ENCODE results near the gene WDR59. TPM values are rescaled to one million over a fixed set of nuclear protein-coding genes. Genes with fewer than 3 reads are reported as not detected.
"Not testable (repeated sequence)": the region's sequence is repeated elsewhere in the genome, so short reads cannot be mapped to it uniquely, and the experiment has no call there.

Gene WDR59
- total RNA-seq, 2 donors from 2014 or later, result 29.6 to 59.3 TPM

GRCh38 chr16:74995986-74996385, 11.1 kb upstream of the WDR59 start:
- intact Hi-C loops (cut with DNase I), result no loop called here
- Histone ChIP-seq H3K27ac (no peak overlapping the region), H3K4me3 (no peak overlapping the region), H3K4me1 (peaks cover 57% of the 10 kb centered on the region), H3K27me3 (no peaks in the 10 kb centered on the region), H3K9me3 (no peaks in the 10 kb centered on the region), H3K36me3 (replicated peaks in 1 of 2; ENCODE audit: insufficient read depth in 1 of 2, low read depth in 2 of 2) (no peaks in the 10 kb centered on the region)
- ATAC-seq, result no peak
- TF ChIP-seq CTCF (IDR thresholded peaks at IDR 0.05) (no peak), POLR2A (IDR thresholded peaks at IDR 0.05) (no peak)
- 100% methylated on average over 1 of the region's 1 CpG for WGBS, 2 donors
- DNase-seq, result no peak

DNA sequence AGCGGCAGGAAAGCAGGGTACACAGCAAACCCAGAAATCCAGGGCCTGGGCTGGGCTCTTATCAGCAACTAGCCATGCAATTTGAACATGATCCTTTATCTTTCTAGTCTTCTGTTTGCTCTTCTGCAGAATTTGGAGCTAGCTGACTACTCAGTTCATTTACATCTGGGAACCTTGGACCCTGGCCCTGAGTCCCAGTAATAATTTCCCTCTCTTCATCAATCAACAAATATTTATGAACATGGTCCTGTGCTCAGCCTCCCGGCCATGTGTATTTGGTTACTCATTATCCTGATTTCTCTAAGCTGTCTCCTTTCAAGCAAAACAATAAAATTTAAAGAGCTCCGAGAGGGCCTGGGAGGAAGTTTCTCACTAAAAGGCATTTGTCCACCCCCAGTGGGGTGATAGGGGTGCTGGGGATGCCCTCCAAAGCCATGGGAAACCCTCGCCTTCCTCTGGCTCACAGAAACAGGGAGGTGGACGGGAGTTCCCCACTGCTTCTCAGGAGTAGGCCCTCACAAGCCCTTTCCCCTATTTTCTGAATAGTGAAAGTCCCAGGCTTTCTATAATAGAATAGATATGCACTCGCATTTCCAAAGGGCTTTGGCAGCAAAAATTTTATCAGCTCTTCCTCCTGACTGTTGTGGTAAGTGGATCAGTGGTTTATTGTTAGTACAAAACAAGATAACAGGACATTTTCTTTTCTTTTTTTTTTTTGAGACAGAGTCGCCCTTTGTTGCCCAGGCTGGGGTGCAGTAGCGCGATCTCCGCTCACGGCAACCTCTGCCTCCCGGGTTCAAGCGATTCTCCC, 6.9 kb upstream of the WDR59 start:
- ATAC-seq, result peak; percentile 79
- intact Hi-C loops (cut with DNase I), result loop anchor here (5.0 kb wide), 1 partner anchor 106 kb away; no protein-coding TSS in a partner anchor
- H3K9me3 ChIP-seq, result no peaks in the 10 kb centered on the region
- no peaks in the 10 kb centered on the region for H3K27me3 ChIP-seq
- TF ChIP-seq CTCF (IDR thresholded peaks at IDR 0.05), result no peak
- TF ChIP-seq POLR2A (IDR thresholded peaks at IDR 0.05), result no peak
- no peaks in the 10 kb centered on the region for H3K36me3 ChIP-seq (replicated peaks in 1 of 2; ENCODE audit: insufficient read depth in 1 of 2, low read depth in 2 of 2)
- H3K4me1 ChIP-seq, result peaks cover 31% of the 10 kb centered on the region
- 21 to 42% methylated on average over 13 of the region's 13 CpGs for WGBS, 2 donors
- H3K27ac ChIP-seq, result peak overlapping the region; percentile 62 to 90 (median 76)
- peak; percentile 32 to 77 (median 54) for DNase-seq
- no peak overlapping the region for H3K4me3 ChIP-seq

DNA sequence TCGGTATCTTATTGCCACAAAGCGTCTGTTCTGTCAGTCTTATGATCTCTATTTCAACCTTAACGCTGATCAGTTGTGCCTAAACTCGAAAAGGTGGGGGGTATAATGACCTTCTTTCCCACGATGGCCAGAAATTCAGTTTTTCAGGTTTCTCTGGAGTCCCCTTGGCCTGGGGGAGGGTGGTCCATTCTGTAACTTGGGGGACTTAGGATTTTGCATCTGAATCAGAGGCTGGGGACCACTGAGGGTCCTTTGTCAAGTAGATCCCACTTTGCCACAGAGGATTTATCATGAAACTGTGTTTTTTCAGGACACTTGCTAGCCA, 6.3 kb upstream of the WDR59 start:
- TF ChIP-seq CTCF (IDR thresholded peaks at IDR 0.05) (no peak), POLR2A (IDR thresholded peaks at IDR 0.05) (no peak)
- intact Hi-C loops (cut with DNase I), result loop anchor here (5.0 kb wide), 1 partner anchor 106 kb away; no protein-coding TSS in a partner anchor
- 39 to 45% methylated on average over 5 of the region's 5 CpGs for WGBS, 2 donors
- no peaks in the 10 kb centered on the region for H3K9me3 ChIP-seq
- no peak for ATAC-seq
- H3K27ac ChIP-seq, result peak overlapping the region; percentile 54 to 90 (median 76)
- H3K36me3 ChIP-seq (replicated peaks in 1 of 2; ENCODE audit: insufficient read depth in 1 of 2, low read depth in 2 of 2), result no peaks in the 10 kb centered on the region
- H3K4me3 ChIP-seq, result no peak overlapping the region
- peaks cover 30% of the 10 kb centered on the region for H3K4me1 ChIP-seq
- H3K27me3 ChIP-seq, result no peaks in the 10 kb centered on the region
- DNase-seq, result no peak

DNA sequence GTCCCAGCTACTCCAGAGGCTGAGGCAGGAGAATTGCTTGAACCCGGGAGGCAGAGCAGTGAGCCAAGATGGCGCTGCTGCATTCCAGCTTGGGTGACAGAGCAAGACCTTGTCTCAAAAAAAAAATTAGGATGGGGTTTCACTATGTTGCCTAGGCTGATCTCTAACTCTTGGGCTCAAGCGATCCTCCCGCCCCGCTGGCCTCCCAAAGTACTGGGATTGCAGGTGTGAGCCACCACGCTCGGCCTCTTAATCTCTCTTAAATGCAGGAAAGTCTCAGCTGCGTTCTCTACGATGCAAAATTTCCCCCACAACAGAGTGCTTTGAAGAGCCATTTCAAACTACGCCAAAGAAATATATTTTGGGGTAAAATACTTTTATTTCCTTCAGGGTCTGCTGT, 5.9 kb upstream of the WDR59 start:
- ATAC-seq (no peak), DNase-seq (no peak)
- Histone ChIP-seq H3K36me3 (replicated peaks in 1 of 2; ENCODE audit: insufficient read depth in 1 of 2, low read depth in 2 of 2) (no peaks in the 10 kb centered on the region), H3K4me1 (peaks cover 30% of the 10 kb centered on the region), H3K9me3 (no peaks in the 10 kb centered on the region), H3K27ac (peak overlapping the region in 3 of 4 donors; percentile 74 to 90 (median 79)), H3K27me3 (no peaks in the 10 kb centered on the region), H3K4me3 (no peak overlapping the region)
- TF ChIP-seq POLR2A (IDR thresholded peaks at IDR 0.05) (no peak), CTCF (IDR thresholded peaks at IDR 0.05) (no peak)
- intact Hi-C loops (cut with DNase I), result loop anchor here (5.0 kb wide), 1 partner anchor 106 kb away; no protein-coding TSS in a partner anchor
- 96 to 97% methylated on average over 10 of the region's 10 CpGs for WGBS, 2 donors

- ATAC-seq; H3K9me3 ChIP-seq; H3K27ac ChIP-seq; DNase-seq; H3K36me3 ChIP-seq (replicated peaks in 1 of 2; ENCODE audit: insufficient read depth in 1 of 2, low read depth in 2 of 2); H3K27me3 ChIP-seq; H3K4me3 ChIP-seq: not testable (repeated sequence)
- H3K4me1 ChIP-seq, result peaks cover 35% of the 10 kb centered on the region
- intact Hi-C loops (cut with DNase I), result loop anchor here (5.0 kb wide), 1 partner anchor 107 kb away; no protein-coding TSS in a partner anchor
- WGBS, 2 donors, result 94 to 98% methylated on average over 3 of the region's 3 CpGs
Measured at GRCh38 chr16:74989864-74990263, 4.9 kb upstream of the WDR59 start.
